ENCODE data around the gene APOC1. TPM values are rescaled to one million over a fixed set of nuclear protein-coding genes. Genes with fewer than 3 reads are reported as not detected.
A peak's percentile ranks its signal among the peaks of the same experiment; 100 is the strongest.

The APOC1 gene
- total and polyA plus RNA-seq, 5 donors from 2014 or later = not detected

DNA sequence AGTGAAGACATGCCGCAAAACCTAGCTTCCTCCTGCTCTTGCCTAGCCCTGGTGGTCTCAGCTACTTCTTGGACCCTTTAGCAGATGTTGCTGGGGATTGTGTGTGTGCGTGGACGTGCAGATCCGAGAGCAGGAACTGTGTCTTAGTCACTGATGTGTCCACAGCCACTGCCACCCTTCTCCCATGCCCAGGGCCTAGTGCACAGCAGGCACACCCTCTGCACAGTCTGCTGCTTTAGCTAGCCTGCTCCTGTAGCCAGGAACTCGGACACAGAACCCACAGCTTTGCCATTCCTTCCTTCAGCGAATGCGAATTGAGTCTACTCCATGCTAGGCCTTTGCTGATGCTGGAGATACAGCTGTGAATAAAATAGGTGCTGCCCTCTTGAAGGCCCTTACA lies 43.1 kb downstream of the APOC1 start:
- Histone ChIP-seq H3K27me3 (ENCODE audit: control insufficient read depth, insufficient read depth, low read length) (no peaks in the 10 kb centered on the region), H3K9me3 (ENCODE audit: control insufficient read depth in 2 of 2, low read length in 2 of 2) (no peaks in the 10 kb centered on the region), H3K4me1 (ENCODE audit: control insufficient read depth, insufficient read depth, low read length, poor library complexity, severe bottlenecking) (peaks cover 37% of the 10 kb centered on the region), H3K36me3 (ENCODE audit: control insufficient read depth, insufficient read depth, low read length) (peaks cover 22% of the 10 kb centered on the region), H3K27ac (ENCODE audit: insufficient read depth, low read length, poor library complexity, severe bottlenecking) (no peak overlapping the region), H3K4me3 (ENCODE audit: low read depth, low read length) (no peak overlapping the region)
- H3K36me3 Mint-ChIP-seq = peaks cover 13% of the 10 kb centered on the region
- peaks cover 4% of the 10 kb centered on the region for H3K27me3 Mint-ChIP-seq
- no peaks in the 10 kb centered on the region for H3K9me3 Mint-ChIP-seq
- DNase-seq (no peak), ATAC-seq (ENCODE audit: low read depth in 2 of 2) (no peak)
- H3K4me3 Mint-ChIP-seq = peak overlapping the region in 3 of 4 donors; percentile 62 to 96 (median 68)
- H3K4me1 Mint-ChIP-seq = peaks cover 0 to 67% (median 44%) of the 10 kb centered on the region in 4 donors
- H3K27ac Mint-ChIP-seq = peak overlapping the region in 1 of 3 donors; percentile 99

GRCh38 chr19:44958090-44958489 lies 43.7 kb downstream of the APOC1 start:
- H3K4me1 ChIP-seq (ENCODE audit: control insufficient read depth, insufficient read depth, low read length, poor library complexity, severe bottlenecking) = peaks cover 37% of the 10 kb centered on the region
- no peak overlapping the region for H3K27ac ChIP-seq (ENCODE audit: insufficient read depth, low read length, poor library complexity, severe bottlenecking)
- Mint-ChIP-seq H3K4me3 (peak overlapping the region in 2 of 4 donors; percentile 42 to 68), H3K27ac (peak overlapping the region in 1 of 3 donors; percentile 26), H3K4me1 (peaks cover 0 to 67% (median 44%) of the 10 kb centered on the region in 4 donors), H3K36me3 (peaks cover 15% of the 10 kb centered on the region), H3K9me3 (no peaks in the 10 kb centered on the region), H3K27me3 (peaks cover 4% of the 10 kb centered on the region)
- ATAC-seq (ENCODE audit: low read depth in 2 of 2) = no peak
- no peak overlapping the region for H3K4me3 ChIP-seq (ENCODE audit: low read depth, low read length)
- H3K36me3 ChIP-seq (ENCODE audit: control insufficient read depth, insufficient read depth, low read length) = peaks cover 26% of the 10 kb centered on the region
- no peaks in the 10 kb centered on the region for H3K9me3 ChIP-seq (ENCODE audit: control insufficient read depth in 2 of 2, low read length in 2 of 2)
- H3K27me3 ChIP-seq (ENCODE audit: control insufficient read depth, insufficient read depth, low read length) = no peaks in the 10 kb centered on the region
- no peak for DNase-seq

GRCh38 chr19:44959691-44960090 lies 45.3 kb downstream of the APOC1 start:
- H3K4me3 ChIP-seq (ENCODE audit: low read depth, low read length) = no peak overlapping the region
- H3K9me3 Mint-ChIP-seq = no peaks in the 10 kb centered on the region
- H3K27me3 Mint-ChIP-seq = peaks cover 4% of the 10 kb centered on the region
- ATAC-seq (ENCODE audit: low read depth in 2 of 2) (no peak), DNase-seq (no peak)
- peak overlapping the region in 1 of 3 donors; percentile 71 for H3K27ac Mint-ChIP-seq
- H3K36me3 Mint-ChIP-seq = peaks cover 18% of the 10 kb centered on the region
- no peaks in the 10 kb centered on the region for H3K9me3 ChIP-seq (ENCODE audit: control insufficient read depth in 2 of 2, low read length in 2 of 2)
- peaks cover 27% of the 10 kb centered on the region for H3K4me1 ChIP-seq (ENCODE audit: control insufficient read depth, insufficient read depth, low read length, poor library complexity, severe bottlenecking)
- H3K4me3 Mint-ChIP-seq = peak overlapping the region in 1 of 4 donors; percentile 24
- peaks cover 32% of the 10 kb centered on the region for H3K36me3 ChIP-seq (ENCODE audit: control insufficient read depth, insufficient read depth, low read length)
- H3K4me1 Mint-ChIP-seq = peaks cover 0 to 59% (median 42%) of the 10 kb centered on the region in 4 donors
- H3K27ac ChIP-seq (ENCODE audit: insufficient read depth, low read length, poor library complexity, severe bottlenecking) = no peak overlapping the region
- H3K27me3 ChIP-seq (ENCODE audit: control insufficient read depth, insufficient read depth, low read length) = no peaks in the 10 kb centered on the region

GRCh38 chr19:44960906-44961728 lies 46.7 kb downstream of the APOC1 start:
- peaks cover 20% of the 10 kb centered on the region for H3K36me3 Mint-ChIP-seq
- Histone ChIP-seq H3K36me3 (ENCODE audit: control insufficient read depth, insufficient read depth, low read length) (peaks cover 38% of the 10 kb centered on the region), H3K9me3 (ENCODE audit: control insufficient read depth in 2 of 2, low read length in 2 of 2) (no peaks in the 10 kb centered on the region), H3K27ac (ENCODE audit: insufficient read depth, low read length, poor library complexity, severe bottlenecking) (no peak overlapping the region), H3K4me1 (ENCODE audit: control insufficient read depth, insufficient read depth, low read length, poor library complexity, severe bottlenecking) (peaks cover 19% of the 10 kb centered on the region), H3K27me3 (ENCODE audit: control insufficient read depth, insufficient read depth, low read length) (no peaks in the 10 kb centered on the region), H3K4me3 (ENCODE audit: low read depth, low read length) (no peak overlapping the region)
- no peaks in the 10 kb centered on the region for H3K9me3 Mint-ChIP-seq
- no peaks in the 10 kb centered on the region for H3K27me3 Mint-ChIP-seq
- H3K27ac Mint-ChIP-seq = peak overlapping the region in 1 of 3 donors; percentile 56
- H3K4me3 Mint-ChIP-seq = peak overlapping the region in 1 of 4 donors; percentile 38
- no peak for ATAC-seq (ENCODE audit: low read depth in 2 of 2)
- peaks cover 0 to 48% (median 35%) of the 10 kb centered on the region in 4 donors for H3K4me1 Mint-ChIP-seq
- no peak for DNase-seq

DNA sequence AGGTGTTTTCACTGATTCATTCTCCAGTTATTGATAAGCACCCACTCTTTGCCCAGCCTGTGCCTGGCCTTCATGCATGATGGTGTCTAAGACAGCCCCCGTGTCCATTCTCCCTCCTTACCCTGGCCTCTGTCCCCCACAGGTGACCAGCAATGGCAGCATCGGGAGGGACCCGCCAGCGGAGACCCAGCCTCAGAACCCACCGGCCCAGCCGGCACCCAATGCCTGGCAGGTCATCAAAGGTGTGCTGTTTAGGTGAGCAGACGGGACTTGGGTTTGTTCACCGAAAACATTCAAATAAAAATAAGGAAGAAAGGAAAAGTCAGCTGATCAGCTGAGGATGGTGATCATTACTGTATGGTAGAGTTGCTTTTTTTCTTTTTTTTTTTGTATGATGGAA lies 47.4 kb downstream of the APOC1 start:
- Histone ChIP-seq H3K36me3 (ENCODE audit: control insufficient read depth, insufficient read depth, low read length) (peaks cover 40% of the 10 kb centered on the region), H3K27me3 (ENCODE audit: control insufficient read depth, insufficient read depth, low read length) (no peaks in the 10 kb centered on the region), H3K4me3 (ENCODE audit: low read depth, low read length) (no peak overlapping the region), H3K9me3 (ENCODE audit: control insufficient read depth in 2 of 2, low read length in 2 of 2) (no peaks in the 10 kb centered on the region), H3K4me1 (ENCODE audit: control insufficient read depth, insufficient read depth, low read length, poor library complexity, severe bottlenecking) (peaks cover 12% of the 10 kb centered on the region), H3K27ac (ENCODE audit: insufficient read depth, low read length, poor library complexity, severe bottlenecking) (no peak overlapping the region)
- Mint-ChIP-seq H3K36me3 (peaks cover 20% of the 10 kb centered on the region), H3K4me3 (no peak overlapping the region), H3K4me1 (peaks cover 0 to 41% (median 30%) of the 10 kb centered on the region in 4 donors), H3K9me3 (no peaks in the 10 kb centered on the region), H3K27me3 (no peaks in the 10 kb centered on the region), H3K27ac (peak overlapping the region in 2 of 3 donors; percentile 46 to 56)
- ATAC-seq (ENCODE audit: low read depth in 2 of 2) (no peak), DNase-seq (no peak)

- no peak overlapping the region for H3K27ac ChIP-seq (ENCODE audit: insufficient read depth, low read length, poor library complexity, severe bottlenecking)
- no peak for DNase-seq
- Mint-ChIP-seq H3K36me3 (peaks cover 11% of the 10 kb centered on the region), H3K27ac (no peak overlapping the region), H3K4me1 (peaks cover 0 to 5% (median under 1%) of the 10 kb centered on the region in 4 donors), H3K9me3 (no peaks in the 10 kb centered on the region), H3K4me3 (no peak overlapping the region), H3K27me3 (no peaks in the 10 kb centered on the region)
- no peak for ATAC-seq (ENCODE audit: low read depth in 2 of 2)
- no peaks in the 10 kb centered on the region for H3K9me3 ChIP-seq (ENCODE audit: control insufficient read depth in 2 of 2, low read length in 2 of 2)
- peaks cover 39% of the 10 kb centered on the region for H3K36me3 ChIP-seq (ENCODE audit: control insufficient read depth, insufficient read depth, low read length)
- no peaks in the 10 kb centered on the region for H3K4me1 ChIP-seq (ENCODE audit: control insufficient read depth, insufficient read depth, low read length, poor library complexity, severe bottlenecking)
- no peaks in the 10 kb centered on the region for H3K27me3 ChIP-seq (ENCODE audit: control insufficient read depth, insufficient read depth, low read length)
- H3K4me3 ChIP-seq (ENCODE audit: low read depth, low read length) = no peak overlapping the region
Observed at GRCh38 chr19:44968118-44968517, 53.7 kb downstream of the APOC1 start.

GRCh38 chr19:44968670-44969069 lies 54.3 kb downstream of the APOC1 start:
- no peak overlapping the region for H3K27ac ChIP-seq (ENCODE audit: insufficient read depth, low read length, poor library complexity, severe bottlenecking)
- H3K27me3 ChIP-seq (ENCODE audit: control insufficient read depth, insufficient read depth, low read length) = no peaks in the 10 kb centered on the region
- Mint-ChIP-seq H3K4me1 (peaks cover 0 to 5% (median under 1%) of the 10 kb centered on the region in 4 donors), H3K4me3 (no peak overlapping the region), H3K27ac (no peak overlapping the region), H3K9me3 (no peaks in the 10 kb centered on the region), H3K27me3 (no peaks in the 10 kb centered on the region), H3K36me3 (peaks cover 14% of the 10 kb centered on the region)
- DNase-seq = no peak
- ATAC-seq (ENCODE audit: low read depth in 2 of 2) = no peak
- H3K9me3 ChIP-seq (ENCODE audit: control insufficient read depth in 2 of 2, low read length in 2 of 2) = no peaks in the 10 kb centered on the region
- H3K4me1 ChIP-seq (ENCODE audit: control insufficient read depth, insufficient read depth, low read length, poor library complexity, severe bottlenecking) = no peaks in the 10 kb centered on the region
- H3K36me3 ChIP-seq (ENCODE audit: control insufficient read depth, insufficient read depth, low read length) = peaks cover 43% of the 10 kb centered on the region
- no peak overlapping the region for H3K4me3 ChIP-seq (ENCODE audit: low read depth, low read length)

All from CD4-positive, CD25-positive, alpha-beta regulatory T cell (primary cell).